GM23248 (cell line): ENCODE data around the gene FNDC1. TPM values are rescaled to one million over a fixed set of nuclear protein-coding genes. Genes with fewer than 3 reads are reported as not detected.

Source experiments
- DNase-seq: peaks from one replicate; pipeline ENCODE4 v3.0.0-alpha.2; 2015
- H2AFZ ChIP-seq: fragments of 200-600 bp; sonication (generic); 2 replicates; pipeline ENCODE4 v1.6.1; 2016; ENCODE audit warnings: antibody characterized with exemption
- H3F3A ChIP-seq: fragments of 200-600 bp; sonication (generic); 2 replicates; pipeline ENCODE4 v1.6.1; 2016; ENCODE audit warnings: mild to moderate bottlenecking, antibody characterized with exemption, mixed run types; ENCODE audit not compliant: insufficient read depth
- H3K27ac ChIP-seq: fragments of 200-600 bp; sonication (generic); 2 replicates; pipeline ENCODE4 v1.5.1; 2016; ENCODE audit warnings: mild to moderate bottlenecking
- H3K27me3 ChIP-seq: fragments of 200-600 bp; sonication (generic); replicated peaks from 2 replicates; pipeline ENCODE4 v1.6.1; 2016; ENCODE audit warnings: mild to moderate bottlenecking; ENCODE audit not compliant: insufficient read depth
- H3K36me3 ChIP-seq: fragments of 200-600 bp; sonication (generic); 2 replicates; pipeline ENCODE4 v1.6.1; 2016; ENCODE audit warnings: low read depth, mild to moderate bottlenecking
- H3K4me1 ChIP-seq: fragments of 200-600 bp; sonication (generic); 2 replicates; pipeline ENCODE4 v1.6.1; 2016; ENCODE audit warnings: mild to moderate bottlenecking; ENCODE audit not compliant: insufficient read depth
- H3K4me2 ChIP-seq: fragments of 200-600 bp; sonication (generic); one replicate; pipeline ENCODE4 v1.6.1; 2016; ENCODE audit warnings: mild to moderate bottlenecking; ENCODE audit not compliant: unreplicated experiment
- H3K4me3 ChIP-seq: fragments of 200-600 bp; sonication (generic); 2 replicates; pipeline ENCODE4 v1.5.1; 2016; ENCODE audit warnings: mild to moderate bottlenecking
- H3K79me2 ChIP-seq: fragments of 200-600 bp; sonication (generic); 2 replicates; pipeline ENCODE4 v1.6.1; 2016; ENCODE audit warnings: mild to moderate bottlenecking; ENCODE audit not compliant: insufficient read depth
- H3K9ac ChIP-seq: fragments of 200-600 bp; sonication (generic); 2 replicates; pipeline ENCODE4 v1.6.1; 2016; ENCODE audit warnings: mild to moderate bottlenecking
- H3K9me2 ChIP-seq: fragments of 200-600 bp; sonication (generic); 2 replicates; pipeline ENCODE4 v1.6.1; 2016; ENCODE audit warnings: mixed run types, mild to moderate bottlenecking, moderate library complexity; ENCODE audit not compliant: insufficient read depth
- H3K9me3 ChIP-seq: fragments of 200-600 bp; sonication (generic); one replicate; pipeline ENCODE4 v1.6.1; 2017; ENCODE audit warnings: low read depth
- H4K20me1 ChIP-seq: fragments of 200-600 bp; sonication (generic); 2 replicates; pipeline ENCODE4 v1.6.0; 2016; ENCODE audit not compliant: insufficient read depth
- EZH2 ChIP-seq: fragments of 200-600 bp; sonication (generic); IDR thresholded peaks from 2 replicates; pipeline ENCODE4 v1.6.1; 2018; ENCODE audit warnings: antibody characterized with exemption, mild to moderate bottlenecking; ENCODE audit not compliant: insufficient read depth, poor library complexity, severe bottlenecking
- EZH2phosphoT487 ChIP-seq: fragments of 200-600 bp; sonication (generic); IDR thresholded peaks from 2 replicates; pipeline ENCODE4 v1.6.1; 2018; ENCODE audit warnings: antibody characterized with exemption, moderate library complexity, mild to moderate bottlenecking, low read depth; ENCODE audit not compliant: insufficient read depth
- WGBS, 2 experiments: methylation state at CpG; one replicate each; pipeline ENCODE4 v1.1.6; 2015 to 2017; ENCODE audit warnings: low lambda C conversion rate in 2 of 2, low coverage in 1 of 2; ENCODE audit errors: missing lambda C conversion rate in 2 of 2; 5-methylcytosine and 5-hydroxymethylcytosine counted together
- in situ Hi-C: fragments of 300-500 bp; cut with MboI; formaldehyde crosslinking; loops from 2 replicates; pipeline ENCODE4 v1.15.0; 2020
- polyA plus RNA-seq: library from polyadenylated mRNA; unstranded; fragments of >200 nt; fragmentation: Nextera tagmentation; extraction: Ambion mirVana; gene quantifications from 2 replicates; pipeline ENCODE4 v1.2.1, GENCODE V29; 2016
- total RNA-seq: library from RNA; depleted of rRNA; stranded (reverse); fragments of >200 nt; shearing (Covaris generic); gene quantifications from 2 replicates; pipeline ENCODE4 v1.2.3, GENCODE V29; 2014

The FNDC1 gene
- total and polyA plus RNA-seq, 2 experiments from 2014 or later, result 5.2 to 7.8 TPM

- DNase-seq, result no peak
- Histone ChIP-seq H3K4me2 (no peak overlapping the region), H3F3A (peaks cover 5% of the 10 kb centered on the region), H3K9ac (no peak overlapping the region), H3K27me3 (peaks cover 6% of the 10 kb centered on the region; the same call in 1 of the 2 replicates), H3K79me2 (no peaks in the 10 kb centered on the region), H3K9me2 (no peaks in the 10 kb centered on the region), H3K27ac (no peak overlapping the region), H3K36me3 (no peaks in the 10 kb centered on the region), H4K20me1 (no peaks in the 10 kb centered on the region), H3K4me3 (no peak overlapping the region), H2AFZ (no peak overlapping the region), H3K4me1 (peaks cover 5% of the 10 kb centered on the region), H3K9me3 (no peaks in the 10 kb centered on the region)
- no peak for TF ChIP-seq EZH2phosphoT487
- no peak for TF ChIP-seq EZH2
- in situ Hi-C loops, result no loop called here
- whole genome bisulfite sequencing, 2 experiments, result 61 to 64% methylated on average over 5 of the region's 5 CpGs
Observed at GRCh38 chr6:159302594-159302992, 133.4 kb downstream of the FNDC1 start.

- peaks cover 10% of the 10 kb centered on the region for H3F3A ChIP-seq
- no peak overlapping the region for H3K27ac ChIP-seq
- peaks cover 6% of the 10 kb centered on the region; the same call in 1 of the 2 replicates for H3K27me3 ChIP-seq
- no peak overlapping the region for H2AFZ ChIP-seq
- no peak for DNase-seq
- H3K4me3 ChIP-seq, result no peak overlapping the region
- in situ Hi-C loops, result no loop called here
- H3K4me1 ChIP-seq, result peaks cover 11% of the 10 kb centered on the region
- H3K36me3 ChIP-seq, result no peaks in the 10 kb centered on the region
- TF ChIP-seq EZH2phosphoT487, result no peak
- no peak for TF ChIP-seq EZH2
- no peaks in the 10 kb centered on the region for H3K79me2 ChIP-seq
- H3K9me3 ChIP-seq, result no peaks in the 10 kb centered on the region
- H3K9ac ChIP-seq, result no peak overlapping the region
- WGBS, 2 experiments, result 34 to 42% methylated on average over 2 of the region's 2 CpGs
- no peak overlapping the region for H3K4me2 ChIP-seq
- H4K20me1 ChIP-seq, result no peaks in the 10 kb centered on the region
- H3K9me2 ChIP-seq, result no peaks in the 10 kb centered on the region
Observed at GRCh38 chr6:159303159-159303558, 134.0 kb downstream of the FNDC1 start.

GRCh38 chr6:159303784-159304183, 134.6 kb downstream of the FNDC1 start:
- no peak overlapping the region for H3K9ac ChIP-seq
- H4K20me1 ChIP-seq, result no peaks in the 10 kb centered on the region
- no peak overlapping the region for H3K4me3 ChIP-seq
- in situ Hi-C loops, result no loop called here
- H3K4me2 ChIP-seq, result no peak overlapping the region
- H3K79me2 ChIP-seq, result no peaks in the 10 kb centered on the region
- H3K9me2 ChIP-seq, result no peaks in the 10 kb centered on the region
- H3K36me3 ChIP-seq, result no peaks in the 10 kb centered on the region
- no peak for DNase-seq
- H3F3A ChIP-seq, result peaks cover 12% of the 10 kb centered on the region
- no peak overlapping the region for H3K27ac ChIP-seq
- H3K4me1 ChIP-seq, result peaks cover 12% of the 10 kb centered on the region
- TF ChIP-seq EZH2, result no peak
- H2AFZ ChIP-seq, result no peak overlapping the region
- H3K9me3 ChIP-seq, result no peaks in the 10 kb centered on the region
- H3K27me3 ChIP-seq, result peaks cover 6% of the 10 kb centered on the region; the same call in 1 of the 2 replicates
- WGBS, 2 experiments, result 50 to 55% methylated on average over 5 to 6 of the region's 6 CpGs

- Histone ChIP-seq H3K4me3 (no peak overlapping the region), H2AFZ (no peak overlapping the region), H3K27me3 (peaks cover 6% of the 10 kb centered on the region; the same call in 1 of the 2 replicates), H3K79me2 (no peaks in the 10 kb centered on the region), H3K4me2 (no peak overlapping the region), H3K27ac (no peak overlapping the region), H3K9ac (no peak overlapping the region), H3K9me3 (no peaks in the 10 kb centered on the region), H3F3A (peaks cover 12% of the 10 kb centered on the region), H3K36me3 (no peaks in the 10 kb centered on the region), H3K4me1 (peaks cover 12% of the 10 kb centered on the region), H3K9me2 (no peaks in the 10 kb centered on the region), H4K20me1 (no peaks in the 10 kb centered on the region)
- in situ Hi-C loops, result no loop called here
- no peak for DNase-seq
- TF ChIP-seq EZH2, result no peak
- TF ChIP-seq EZH2phosphoT487, result no peak
- 67 to 70% methylated on average over 1 of the region's 1 CpG for whole genome bisulfite sequencing, 2 experiments
Observed at GRCh38 chr6:159304641-159305040, 135.4 kb downstream of the FNDC1 start.

GRCh38 chr6:159305159-159305558, 136.0 kb downstream of the FNDC1 start:
- no peak for DNase-seq
- no peak overlapping the region for H3K4me2 ChIP-seq
- no peaks in the 10 kb centered on the region for H3K9me3 ChIP-seq
- H3K79me2 ChIP-seq, result no peaks in the 10 kb centered on the region
- peaks cover 12% of the 10 kb centered on the region for H3F3A ChIP-seq
- H3K27me3 ChIP-seq, result peaks cover 6% of the 10 kb centered on the region; the same call in 1 of the 2 replicates
- peaks cover 12% of the 10 kb centered on the region for H3K4me1 ChIP-seq
- H2AFZ ChIP-seq, result no peak overlapping the region
- 55 to 60% methylated on average over 5 of the region's 5 CpGs for whole genome bisulfite sequencing, 2 experiments
- no peaks in the 10 kb centered on the region for H4K20me1 ChIP-seq
- in situ Hi-C loops, result no loop called here
- TF ChIP-seq EZH2phosphoT487 (no peak), EZH2 (no peak)
- H3K36me3 ChIP-seq, result no peaks in the 10 kb centered on the region
- no peak overlapping the region for H3K4me3 ChIP-seq
- H3K9ac ChIP-seq, result no peak overlapping the region
- no peak overlapping the region for H3K27ac ChIP-seq
- no peaks in the 10 kb centered on the region for H3K9me2 ChIP-seq
